RWPE2 (cell line): ENCODE results near the gene KIAA1958.

Experiments used
- ATAC-seq: fragments of 200-7000 bp; cut with Tn5 transposase; 3 replicates; pipeline ENCODE4 v1.9.1; 2021; ENCODE audit warnings: low read depth
- DNase-seq: peaks from one replicate; pipeline ENCODE4 v3.0.0-alpha.2; 2020; ENCODE audit warnings: low spot score
- H3K27ac ChIP-seq: fragments of 450-650 bp; 2 replicates; pipeline ENCODE4 v1.5.1; 2017; ENCODE audit warnings: mild to moderate bottlenecking; ENCODE audit not compliant: poor library complexity, severe bottlenecking
- H3K27me3 ChIP-seq: fragments of 250-450 bp; sonication (Bioruptor Pico); 2 replicates; pipeline ENCODE4 v1.5.1; 2021; ENCODE audit warnings: mild to moderate bottlenecking, moderate library complexity; ENCODE audit not compliant: insufficient read depth, poor library complexity, severe bottlenecking
- H3K36me3 ChIP-seq: fragments of 250-450 bp; sonication (Bioruptor Pico); 2 replicates; pipeline ENCODE4 v1.5.1; 2020; ENCODE audit warnings: low read depth, mild to moderate bottlenecking, moderate library complexity
- H3K4me1 ChIP-seq: fragments of 250-450 bp; sonication (Bioruptor Pico); 2 replicates; pipeline ENCODE4 v1.5.1; 2021; ENCODE audit warnings: mild to moderate bottlenecking, moderate library complexity; ENCODE audit not compliant: insufficient read depth, poor library complexity, severe bottlenecking
- H3K4me3 ChIP-seq: fragments of 250-450 bp; sonication (Bioruptor Pico); 2 replicates; pipeline ENCODE4 v1.5.1; 2021; ENCODE audit warnings: mild to moderate bottlenecking, moderate library complexity; ENCODE audit not compliant: severe bottlenecking
- H3K9me3 ChIP-seq: fragments of 250-450 bp; sonication (Bioruptor Pico); 2 replicates; pipeline ENCODE4 v1.5.1; 2021; ENCODE audit warnings: mild to moderate bottlenecking, moderate library complexity; ENCODE audit not compliant: severe bottlenecking
- TF ChIP-seq, protein P1 (sequence below): fragments of 450-650 bp; IDR thresholded peaks from one replicate; pipeline ENCODE4 v1.5.1; 2017; ENCODE audit warnings: mild to moderate bottlenecking, moderate library complexity; ENCODE audit not compliant: poor library complexity, severe bottlenecking

KIAA1958 gene

DNA sequence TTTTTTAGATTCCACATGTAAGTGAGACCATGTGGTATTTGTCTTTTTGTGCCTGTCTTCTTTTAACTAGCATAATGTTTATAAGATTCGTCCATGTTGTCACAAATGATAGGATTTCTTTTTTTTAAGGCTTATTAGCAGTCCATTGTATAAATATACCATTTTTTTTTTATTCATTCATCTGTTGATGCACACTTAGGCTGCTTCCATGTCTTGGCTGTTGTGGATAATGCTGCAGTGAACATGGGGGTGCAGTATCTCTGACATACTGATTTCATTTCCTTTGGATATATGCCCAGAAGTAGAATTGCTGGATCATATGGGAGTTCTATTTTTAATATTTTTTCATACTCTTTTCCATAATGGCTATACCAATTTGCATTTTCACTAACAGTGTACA lies 48.7 kb downstream of the KIAA1958 start:
- TF ChIP-seq, protein P1, sequence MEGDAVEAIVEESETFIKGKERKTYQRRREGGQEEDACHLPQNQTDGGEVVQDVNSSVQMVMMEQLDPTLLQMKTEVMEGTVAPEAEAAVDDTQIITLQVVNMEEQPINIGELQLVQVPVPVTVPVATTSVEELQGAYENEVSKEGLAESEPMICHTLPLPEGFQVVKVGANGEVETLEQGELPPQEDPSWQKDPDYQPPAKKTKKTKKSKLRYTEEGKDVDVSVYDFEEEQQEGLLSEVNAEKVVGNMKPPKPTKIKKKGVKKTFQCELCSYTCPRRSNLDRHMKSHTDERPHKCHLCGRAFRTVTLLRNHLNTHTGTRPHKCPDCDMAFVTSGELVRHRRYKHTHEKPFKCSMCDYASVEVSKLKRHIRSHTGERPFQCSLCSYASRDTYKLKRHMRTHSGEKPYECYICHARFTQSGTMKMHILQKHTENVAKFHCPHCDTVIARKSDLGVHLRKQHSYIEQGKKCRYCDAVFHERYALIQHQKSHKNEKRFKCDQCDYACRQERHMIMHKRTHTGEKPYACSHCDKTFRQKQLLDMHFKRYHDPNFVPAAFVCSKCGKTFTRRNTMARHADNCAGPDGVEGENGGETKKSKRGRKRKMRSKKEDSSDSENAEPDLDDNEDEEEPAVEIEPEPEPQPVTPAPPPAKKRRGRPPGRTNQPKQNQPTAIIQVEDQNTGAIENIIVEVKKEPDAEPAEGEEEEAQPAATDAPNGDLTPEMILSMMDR, result no peak
- Histone ChIP-seq H3K27ac (no peak overlapping the region), H3K4me1 (peaks cover 3% of the 10 kb centered on the region), H3K4me3 (no peak overlapping the region), H3K9me3 (no peaks in the 10 kb centered on the region), H3K36me3 (no peaks in the 10 kb centered on the region), H3K27me3 (no peaks in the 10 kb centered on the region)
- DNase-seq (no peak), ATAC-seq (no peak)

DNA sequence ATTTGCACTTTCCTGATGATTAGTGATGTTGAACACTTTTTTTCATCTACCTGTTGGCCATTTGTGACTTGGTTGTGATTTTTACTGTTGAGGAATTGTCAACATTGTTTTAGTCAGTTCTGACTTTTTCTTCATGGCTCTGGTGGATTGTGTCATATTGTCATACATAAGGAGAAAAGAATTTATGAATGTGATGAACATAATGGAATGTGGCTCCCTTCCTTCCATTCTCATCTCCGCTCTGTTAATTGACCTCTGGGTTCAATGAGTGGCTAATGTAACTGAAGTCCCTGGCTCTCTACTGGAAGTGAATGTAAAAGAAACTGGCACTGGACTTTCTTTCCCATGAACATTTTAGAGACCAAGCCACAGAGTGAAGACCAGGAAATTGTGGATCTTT lies 49.2 kb downstream of the KIAA1958 start:
- no peak overlapping the region for H3K27ac ChIP-seq
- H3K36me3 ChIP-seq, result no peaks in the 10 kb centered on the region
- H3K27me3 ChIP-seq, result no peaks in the 10 kb centered on the region
- H3K9me3 ChIP-seq, result no peaks in the 10 kb centered on the region
- TF ChIP-seq, protein P1, result no peak
- DNase-seq (no peak), ATAC-seq (no peak)
- H3K4me3 ChIP-seq, result no peak overlapping the region
- peaks cover 3% of the 10 kb centered on the region for H3K4me1 ChIP-seq

DNA sequence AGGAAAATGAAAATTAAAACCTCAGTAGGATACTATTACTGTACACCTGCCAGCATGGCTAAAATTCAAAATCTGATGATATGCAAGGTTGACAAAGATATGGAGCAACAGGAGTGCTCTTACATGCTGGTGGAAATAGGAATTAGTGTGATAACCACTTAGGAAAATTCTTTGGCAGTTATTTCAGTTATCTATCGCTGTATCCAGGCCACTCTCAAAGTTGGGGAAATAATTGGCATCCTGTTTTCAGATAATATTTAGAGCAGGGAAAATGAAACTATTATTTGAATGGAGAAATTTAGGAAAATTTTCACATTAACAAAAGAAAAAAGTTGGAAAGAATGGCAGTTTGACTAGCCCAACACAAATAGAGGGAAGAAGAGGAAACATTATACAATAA lies 50.9 kb downstream of the KIAA1958 start:
- peaks cover 3% of the 10 kb centered on the region for H3K4me1 ChIP-seq
- H3K27me3 ChIP-seq, result no peaks in the 10 kb centered on the region
- DNase-seq (no peak), ATAC-seq (no peak)
- no peak overlapping the region for H3K27ac ChIP-seq
- TF ChIP-seq, protein P1, result no peak
- no peaks in the 10 kb centered on the region for H3K9me3 ChIP-seq
- no peak overlapping the region for H3K4me3 ChIP-seq
- no peaks in the 10 kb centered on the region for H3K36me3 ChIP-seq

DNA sequence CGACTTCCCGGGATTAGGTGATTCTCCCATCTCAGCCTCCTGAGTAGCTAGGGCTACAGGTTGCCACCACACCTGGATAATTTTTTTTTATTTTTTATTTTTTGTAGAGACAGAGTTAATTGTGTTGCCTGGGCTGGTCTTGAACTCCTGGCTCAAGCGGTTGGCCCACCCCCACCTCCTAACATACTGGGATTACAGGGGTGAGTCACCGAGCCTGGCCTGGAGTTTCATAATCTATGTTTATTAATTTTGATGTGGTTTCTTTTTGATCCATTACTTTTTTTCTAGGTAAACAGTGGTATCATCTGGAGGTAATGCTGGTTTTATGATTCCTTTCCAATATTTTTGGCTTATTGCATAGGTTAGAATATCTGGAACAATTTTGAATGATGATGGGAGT lies 54.2 kb downstream of the KIAA1958 start:
- Histone ChIP-seq H3K27me3 (no peaks in the 10 kb centered on the region), H3K36me3 (no peaks in the 10 kb centered on the region), H3K9me3 (no peaks in the 10 kb centered on the region), H3K4me1 (no peaks in the 10 kb centered on the region), H3K4me3 (no peak overlapping the region), H3K27ac (no peak overlapping the region)
- no peak for ATAC-seq
- no peak for DNase-seq
- TF ChIP-seq, protein P1, result no peak

DNA sequence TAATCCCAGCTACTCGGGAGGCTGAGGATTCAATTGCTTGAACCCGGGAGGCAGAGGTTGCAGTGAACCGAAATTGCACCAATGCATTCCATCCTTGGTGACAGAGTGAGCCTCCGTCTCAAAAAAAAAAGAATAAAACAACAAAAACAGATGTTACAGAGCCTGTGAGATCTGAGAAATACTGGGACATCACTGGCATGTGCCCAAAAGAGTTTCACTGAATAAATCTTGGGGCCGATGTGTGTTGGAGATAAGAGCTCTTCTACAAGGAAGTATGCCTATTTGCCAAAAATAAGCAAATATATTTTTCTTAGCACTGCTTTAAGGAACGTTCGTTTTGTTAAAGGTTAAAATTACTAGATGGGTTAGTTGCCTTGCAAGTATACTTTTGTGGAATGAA lies 55.1 kb downstream of the KIAA1958 start:
- no peaks in the 10 kb centered on the region for H3K27me3 ChIP-seq
- DNase-seq, result no peak
- H3K36me3 ChIP-seq, result no peaks in the 10 kb centered on the region
- H3K4me1 ChIP-seq, result peaks cover 3% of the 10 kb centered on the region
- ATAC-seq, result no peak
- no peaks in the 10 kb centered on the region for H3K9me3 ChIP-seq
- no peak overlapping the region for H3K27ac ChIP-seq
- TF ChIP-seq, protein P1, result no peak
- H3K4me3 ChIP-seq, result no peak overlapping the region
